SIG-M5 treated with dmso at 0.1 percent for 504 hours (cell line): ENCODE results near the gene SASH1.

ENCODE experiments used
- DNase-seq: peaks from one replicate; lab custom pipeline; 2025; ENCODE audit not compliant: unreplicated experiment; lab: John Stamatoyannopoulos, UW

Gene SASH1

GRCh38 chr6:148455674-148456558, 113.3 kb downstream of the SASH1 start:
- no peak for DNase-seq

GRCh38 chr6:148457137-148457842, 114.7 kb downstream of the SASH1 start:
- no peak for DNase-seq

GRCh38 chr6:148457843-148458159, 115.2 kb downstream of the SASH1 start:
- no peak for DNase-seq

DNA sequence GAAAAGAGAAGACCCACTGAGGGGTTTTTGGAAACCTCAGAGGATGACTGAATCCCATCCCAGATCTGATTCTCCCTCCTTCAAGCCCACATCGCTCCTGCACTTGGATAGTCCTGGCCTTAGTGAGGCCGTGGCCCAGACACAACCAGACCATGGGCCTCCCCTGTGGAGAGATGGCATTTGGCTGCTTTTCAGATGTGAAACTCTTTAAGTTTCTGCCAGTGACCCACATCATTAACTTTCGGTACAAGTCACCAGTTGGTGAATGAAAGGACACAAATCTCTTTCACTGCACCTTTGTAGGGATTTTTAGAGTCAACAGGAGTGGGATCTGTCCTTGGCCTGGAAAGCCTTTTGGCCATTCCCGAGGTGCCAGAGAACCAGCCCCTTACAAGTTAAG, 116.6 kb downstream of the SASH1 start:
- DNase-seq: no peak

GRCh38 chr6:148460876-148461646, 118.4 kb downstream of the SASH1 start:
- no peak for DNase-seq

- DNase-seq: no peak
These were observed 119.4 kb downstream of the SASH1 start for GRCh38 chr6:148461986-148462577.

DNA sequence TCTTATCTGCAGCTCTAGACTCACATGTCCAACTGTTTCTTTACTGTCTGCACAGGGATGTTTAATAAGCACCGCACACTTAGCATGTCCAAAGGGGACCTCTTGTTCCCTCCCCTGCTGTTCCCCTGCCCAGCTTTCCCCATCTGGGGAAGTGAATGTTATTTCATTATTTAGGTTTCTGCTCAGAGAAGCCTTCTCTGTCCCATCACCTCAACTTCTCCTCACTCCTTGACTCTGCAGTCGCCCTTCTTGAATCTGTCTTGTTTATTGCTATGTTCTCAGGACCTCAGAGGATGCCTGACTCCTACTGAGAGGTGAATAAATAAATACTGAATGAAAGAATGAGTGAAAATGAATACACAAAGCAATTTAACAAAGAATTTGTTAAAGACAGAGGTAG, 121.0 kb downstream of the SASH1 start:
- DNase-seq: no peak

- DNase-seq: peak; percentile 76
These were observed 121.8 kb downstream of the SASH1 start for GRCh38 chr6:148464319-148465010.

DNA sequence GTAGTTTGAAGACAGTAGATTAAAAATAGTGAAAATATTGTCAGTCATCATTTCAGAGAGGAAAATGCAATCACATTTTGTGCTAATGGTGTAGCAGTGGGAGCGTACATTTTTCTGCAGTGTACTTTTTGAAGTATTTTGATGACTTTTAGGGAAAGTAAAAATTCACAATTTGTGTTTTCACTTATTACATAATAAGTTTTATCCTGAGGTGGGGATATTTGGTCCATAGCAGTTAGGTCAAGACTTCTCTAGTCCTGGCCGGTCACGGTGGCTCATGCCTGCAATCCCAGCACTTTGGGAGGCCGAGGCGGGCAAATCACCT, 122.3 kb downstream of the SASH1 start:
- DNase-seq: no peak

DNA sequence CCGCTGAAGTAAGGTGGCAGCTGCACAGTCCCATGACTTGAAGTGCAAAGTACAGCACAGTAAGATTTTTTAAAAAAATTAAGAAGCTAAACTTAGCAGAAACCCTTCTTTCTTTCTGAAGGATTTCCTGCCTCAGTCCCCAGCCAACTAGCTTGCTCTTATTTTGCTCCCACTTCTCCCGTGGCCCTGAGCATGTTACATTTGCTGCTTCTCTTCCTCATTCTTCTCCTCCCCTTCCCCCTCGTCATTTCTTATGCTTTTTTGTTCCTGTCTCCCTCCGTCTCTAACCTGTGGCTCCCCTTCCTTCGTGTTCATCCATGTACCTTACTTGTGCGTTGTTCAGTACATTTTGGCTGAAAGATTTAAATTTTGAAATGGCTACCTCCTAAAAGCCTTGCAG, 123.0 kb downstream of the SASH1 start:
- DNase-seq: no peak

- no peak for DNase-seq
These were observed 123.5 kb downstream of the SASH1 start for GRCh38 chr6:148466158-148466557.

DNA sequence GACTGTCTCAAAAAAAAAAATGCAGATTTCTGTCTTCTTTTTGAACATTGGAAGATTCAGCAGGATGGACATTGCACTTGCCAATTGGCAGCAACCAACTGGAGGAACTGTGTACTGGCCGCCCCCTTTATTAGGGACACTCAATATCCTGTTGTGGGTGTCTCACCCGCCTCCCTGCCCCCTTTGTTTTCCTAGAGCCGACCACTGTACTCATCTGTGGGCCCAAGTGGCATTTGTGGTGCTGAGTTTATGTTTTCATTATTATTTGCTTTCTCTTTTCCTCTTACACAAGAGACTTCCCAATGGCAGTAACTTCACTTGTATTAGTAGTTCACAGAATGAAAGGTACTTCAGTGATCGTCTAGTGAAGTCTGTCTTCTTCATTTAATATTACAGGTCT, 125.3 kb downstream of the SASH1 start:
- no peak for DNase-seq

DNA sequence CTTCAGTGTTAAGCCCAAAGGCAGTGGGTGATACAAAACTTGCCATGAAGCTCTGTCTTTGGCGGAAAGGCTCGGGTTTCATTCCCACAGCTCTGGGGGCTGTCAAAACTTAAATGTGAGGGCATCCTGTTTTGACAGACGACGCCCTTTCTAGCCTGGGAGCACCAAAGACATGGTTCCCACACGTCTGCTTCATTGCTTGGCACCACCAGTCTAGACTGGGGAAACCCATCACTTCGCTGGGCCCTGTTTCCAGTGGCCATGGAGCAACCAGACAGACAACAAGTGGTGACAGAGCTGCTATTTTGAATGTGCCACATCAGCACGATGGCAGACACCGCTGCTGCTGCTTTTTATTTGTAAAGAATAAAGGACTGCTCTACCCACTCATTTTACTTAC, 127.5 kb downstream of the SASH1 start:
- no peak for DNase-seq

DNA sequence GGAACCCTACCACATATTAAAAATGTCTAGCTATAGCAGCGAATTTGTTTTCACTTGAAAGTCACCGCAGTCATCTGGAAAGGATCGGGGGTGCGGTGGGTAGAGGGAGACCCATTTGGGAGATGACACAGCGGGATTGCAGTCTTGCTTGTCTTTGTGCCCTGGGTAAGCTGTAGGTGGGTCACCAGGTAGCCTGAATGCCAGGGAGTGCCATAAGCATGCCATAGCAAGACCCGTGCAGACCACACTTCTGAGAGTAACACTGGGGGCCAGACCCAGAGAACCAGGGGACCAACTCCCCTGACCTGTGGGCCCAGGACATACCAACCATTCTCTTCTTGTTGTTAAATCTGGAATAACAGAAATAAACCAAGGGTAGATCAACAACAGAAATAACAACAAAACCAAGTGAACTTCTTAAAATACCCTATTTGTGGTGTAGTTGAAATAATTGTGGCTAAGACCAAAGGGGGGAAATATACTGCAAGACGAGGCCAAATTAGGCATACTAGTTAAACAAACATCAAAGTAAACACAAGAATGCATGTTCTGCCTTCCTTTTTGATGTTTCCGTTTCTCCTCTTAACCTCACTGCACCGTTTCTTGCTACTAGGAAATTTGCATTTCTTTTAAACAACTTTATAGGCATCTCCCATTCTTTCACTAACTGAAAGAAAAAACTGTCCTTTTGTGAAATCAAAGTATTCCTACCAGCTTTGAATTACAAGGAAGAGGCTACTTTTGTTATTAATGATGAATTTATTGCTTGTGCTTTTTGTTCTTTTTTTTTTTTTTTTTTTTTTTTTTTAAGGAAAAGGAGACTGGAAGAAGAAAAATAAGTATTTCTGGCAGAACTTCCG, 128.2 kb downstream of the SASH1 start:
- DNase-seq: no peak

- no peak for DNase-seq
These were observed 129.1 kb downstream of the SASH1 start for GRCh38 chr6:148471624-148472159.

- no peak for DNase-seq
These were observed 129.8 kb downstream of the SASH1 start for GRCh38 chr6:148472171-148473105.

- DNase-seq: no peak
These were observed 136.9 kb downstream of the SASH1 start for GRCh38 chr6:148479497-148479896.

DNA sequence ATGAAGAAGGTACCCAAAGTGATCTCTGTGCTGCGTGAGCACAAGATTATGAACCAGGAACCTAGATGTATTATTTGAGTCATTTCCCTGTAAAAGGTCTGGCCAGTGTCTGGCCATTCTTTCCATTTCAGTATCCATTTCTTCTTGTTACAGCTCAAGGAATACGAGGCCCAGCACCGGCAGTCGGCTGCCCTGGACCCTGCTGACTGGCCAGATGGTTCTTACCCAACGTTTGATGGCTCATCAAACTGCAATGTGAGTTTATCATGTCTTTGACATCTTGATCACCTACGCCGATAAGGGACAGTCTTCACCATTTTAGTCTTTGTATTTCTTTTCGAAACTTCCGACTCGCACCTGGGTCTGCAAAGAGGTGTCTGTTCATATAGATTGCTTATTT, 144.8 kb downstream of the SASH1 start:
- no peak for DNase-seq
